Measurements from ENCODE around the gene UBB. TPM values are rescaled to one million over a fixed set of nuclear protein-coding genes. Genes with fewer than 3 reads are reported as not detected.

The UBB gene
- total RNA-seq, 4 donors from 2014 or later: 679 to 1,195 (median 826) TPM

- no peak for DNase-seq (ENCODE audit: low spot score)
- no peak for ATAC-seq (ENCODE audit: low FRiP score)
- no peak for TF ChIP-seq CTCF (IDR thresholded peaks at IDR 0.05)
Measured at GRCh38 chr17:16346721-16347271, 34.1 kb upstream of the UBB start.

GRCh38 chr17:16348586-16348985, 32.3 kb upstream of the UBB start:
- no peak for TF ChIP-seq CTCF (IDR thresholded peaks at IDR 0.05)
- DNase-seq (ENCODE audit: low spot score) (no peak), ATAC-seq (ENCODE audit: low FRiP score) (no peak)

GRCh38 chr17:16349431-16349830, 31.5 kb upstream of the UBB start:
- TF ChIP-seq CTCF (IDR thresholded peaks at IDR 0.05): no peak
- ATAC-seq (ENCODE audit: low FRiP score) (no peak), DNase-seq (ENCODE audit: low spot score) (no peak)

DNA sequence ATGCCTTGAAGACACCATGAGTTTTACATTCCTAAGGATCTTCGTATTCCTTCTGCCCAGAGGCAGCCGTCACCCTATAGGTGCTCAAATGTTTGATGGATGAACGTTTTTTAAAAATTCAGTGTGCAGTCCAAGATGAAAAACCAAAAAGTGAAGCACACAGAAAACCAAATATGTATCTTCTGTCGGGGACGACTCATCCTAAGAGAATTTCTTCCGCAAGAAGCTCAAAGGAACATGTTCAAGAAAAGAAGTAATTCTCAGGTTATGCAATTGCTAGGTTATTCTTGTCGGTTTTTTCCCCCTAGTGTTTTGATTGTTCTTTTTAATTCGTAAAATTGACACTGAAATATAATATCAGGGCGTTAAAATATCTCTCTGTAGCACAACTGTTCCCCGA, 29.1 kb upstream of the UBB start:
- no peak for ATAC-seq (ENCODE audit: low FRiP score)
- TF ChIP-seq CTCF (IDR thresholded peaks at IDR 0.05): no peak
- DNase-seq (ENCODE audit: low spot score): no peak

- TF ChIP-seq CTCF (IDR thresholded peaks at IDR 0.05): no peak
- ATAC-seq (ENCODE audit: low FRiP score) (no peak), DNase-seq (ENCODE audit: low spot score) (no peak)
Measured at GRCh38 chr17:16352303-16352666, 28.6 kb upstream of the UBB start.

DNA sequence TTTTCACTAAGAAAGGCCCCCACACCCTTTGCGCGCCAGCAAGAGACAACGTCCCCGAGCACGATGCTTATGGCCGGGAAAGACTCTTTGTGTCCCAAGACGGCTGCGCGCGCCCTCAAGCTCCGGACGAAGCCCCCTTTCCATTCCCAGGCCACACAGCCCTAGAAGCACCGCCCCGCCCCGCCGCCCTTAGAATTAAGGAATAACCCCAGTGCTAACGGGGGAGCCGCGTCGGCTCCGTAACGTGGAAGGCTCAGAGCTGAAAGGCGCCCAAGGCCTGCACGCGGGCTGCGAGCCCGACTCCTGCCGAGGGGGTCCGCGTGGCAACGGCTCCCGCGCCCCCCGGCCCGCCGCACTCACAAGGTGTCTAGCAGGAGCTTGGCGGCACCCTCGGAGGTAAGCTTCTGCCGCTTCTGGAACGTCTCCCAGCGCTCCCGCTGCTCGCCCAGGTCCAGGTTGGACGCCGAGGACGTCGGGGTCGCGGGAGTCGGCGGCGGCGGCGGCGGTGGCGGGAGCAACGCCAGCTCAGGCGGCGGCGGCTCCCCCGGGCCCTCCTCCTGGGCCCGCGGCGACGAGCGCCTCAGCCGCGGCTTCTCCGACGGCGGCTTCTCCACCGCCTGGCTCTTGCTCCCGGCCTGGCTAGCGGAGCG, 28.1 kb upstream of the UBB start:
- DNase-seq (ENCODE audit: low spot score): no peak
- no peak for TF ChIP-seq CTCF (IDR thresholded peaks at IDR 0.05)
- peak; percentile 55 for ATAC-seq (ENCODE audit: low FRiP score)
